Stomach (tissue), 9 donors: ENCODE results near the gene FADS2. TPM values are rescaled to one million over a fixed set of nuclear protein-coding genes. Genes with fewer than 3 reads are reported as not detected.
"Not testable (repeated sequence)": the region's sequence is repeated elsewhere in the genome, so short reads cannot be mapped to it uniquely, and the experiment has no call there.

Experiments
- DNase-seq, 2 donors: peaks; one replicate each; pipeline versions ENCODE4 v3.0.0 to v3.0.0-alpha.2; 2013 to 2019
- H3K27ac ChIP-seq, 5 donors: fragments of 200-600 bp in 4 of 5; sonication (generic) in 4 of 5; one replicate each; pipeline ENCODE4 v1.5.1; 2013 to 2019; ENCODE audit warnings: mild to moderate bottlenecking in 1 of 5, moderate library complexity in 1 of 5
- H3K27me3 ChIP-seq, 3 donors: fragments of 200-600 bp; sonication (generic); one replicate each; pipeline ENCODE4 v1.5.1; 2017 to 2019; ENCODE audit warnings: mixed run types in 1 of 3
- H3K36me3 ChIP-seq, 4 donors: fragments of 200-600 bp; sonication (generic); 1 replicate in 3 of 4; 2 replicates in 1 of 4; pipeline ENCODE4 v1.5.1; 2016 to 2019
- H3K4me1 ChIP-seq, 4 donors: fragments of 200-600 bp; sonication (generic); one replicate each; pipeline ENCODE4 v1.5.1; 2016 to 2019
- H3K4me3 ChIP-seq, 4 donors: fragments of 200-600 bp; sonication (generic) in 3 of 4; one replicate each; pipeline ENCODE4 v1.5.1; 2016 to 2019; ENCODE audit warnings: mild to moderate bottlenecking in 1 of 4
- H3K9me3 ChIP-seq, 4 donors: fragments of 200-600 bp; sonication (generic); one replicate each; pipeline ENCODE4 v1.5.1; 2016 to 2019
- CTCF ChIP-seq, 7 experiments: fragments of 450-650 bp in 4 of 7; fragments of 200-600 bp in 3 of 7; sonication (generic) in 3 of 7; IDR thresholded peaks; one replicate each; pipeline ENCODE4 v1.5.1; 2016 to 2019; ENCODE audit warnings: antibody characterized with exemption in 7 of 7, control low read depth in 2 of 7, mild to moderate bottlenecking in 1 of 7
- EP300 ChIP-seq: sonication (generic); formaldehyde crosslinking; IDR thresholded peaks from one replicate; pipeline ENCODE4 v1.6.1; 2017; ENCODE audit warnings: antibody characterized with exemption
- POLR2A ChIP-seq, 4 donors: fragments of 450-650 bp; IDR thresholded peaks; one replicate each; pipeline ENCODE4 v1.6.1; 2016; ENCODE audit warnings: antibody characterized with exemption in 4 of 4, control low read depth in 2 of 4, mild to moderate bottlenecking in 1 of 4, moderate library complexity in 1 of 4
- POLR2AphosphoS5 ChIP-seq, 3 donors: sonication (generic); formaldehyde crosslinking; IDR thresholded peaks; one replicate each; pipeline ENCODE4 v1.6.1; 2016; ENCODE audit warnings: antibody characterized with exemption in 3 of 3
- WGBS, 5 donors: extraction: QIAGEN DNeasy Blood & Tissue Kit in 3 of 5; methylation state at CpG; one replicate each; pipeline versions ENCODE4 v1.1.5 to v1.1.7; 2013 to 2018; 5-methylcytosine and 5-hydroxymethylcytosine counted together
- intact Hi-C: fragments of 100-400 bp; cut with DNase I; formaldehyde crosslinking; loops from one replicate; pipeline ENCODE4 v1.15.1; 2023; ENCODE audit warnings: low total_unique reads
- polyA plus RNA-seq, 3 donors: library from polyadenylated mRNA; stranded (reverse); fragments of 200-250 nt; gene quantifications; one replicate each; pipeline ENCODE4 v1.2.3, GENCODE V29; 2013
- total RNA-seq, 5 donors: library from RNA; depleted of rRNA; stranded (reverse); fragments of >200 nt; gene quantifications; one replicate each; pipeline versions ENCODE4 v1.1.0 to v1.2.3, GENCODE V29; 2014 to 2016
- donor health status: healthy with polysubstance abuse.
- donor health status: Bipolar disorder and iron deficiency.
- donor health status: healthy.

Gene FADS2
- total and polyA plus RNA-seq, 8 donors: 3.5 to 17.1 (median 13.0) TPM; not detected in 1

DNA sequence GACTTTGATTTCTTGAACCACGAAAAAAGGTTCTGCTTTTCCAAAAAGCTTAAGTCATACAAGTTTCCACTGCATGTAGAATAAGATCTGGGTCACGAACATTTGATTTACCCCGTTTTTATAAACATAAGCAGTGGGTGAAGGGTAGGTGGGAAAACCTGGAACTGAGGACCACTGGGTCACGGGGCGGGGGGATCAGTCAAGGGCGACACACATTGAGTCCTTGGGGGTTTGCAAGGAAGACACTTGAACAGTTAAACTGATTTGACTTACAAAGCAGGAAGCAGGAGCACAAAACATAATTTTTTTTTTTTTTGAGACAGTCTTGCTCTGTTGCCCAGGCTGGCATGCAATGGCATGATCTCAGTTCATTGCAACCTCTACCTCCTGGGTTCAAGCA lies 52.4 kb downstream of the FADS2 start:
- no peak for TF ChIP-seq POLR2AphosphoS5 (IDR thresholded peaks at IDR 0.05)
- Histone ChIP-seq H3K4me3 (no peak overlapping the region), H3K36me3 (peaks cover 0 to 41% (median 24%) of the 10 kb centered on the region in 4 donors), H3K9me3 (no peaks in the 10 kb centered on the region), H3K27me3 (no peaks in the 10 kb centered on the region), H3K4me1 (no peaks in the 10 kb centered on the region), H3K27ac (no peak overlapping the region)
- intact Hi-C loops: no loop called here
- DNase-seq: no peak
- WGBS, 5 donors: 67 to 79% (median 77%) methylated on average over 6 of the region's 6 CpGs

- no peak overlapping the region for H3K4me3 ChIP-seq
- no peak overlapping the region for H3K27ac ChIP-seq
- H3K27me3 ChIP-seq: no peaks in the 10 kb centered on the region
- no peaks in the 10 kb centered on the region for H3K9me3 ChIP-seq
- 65 to 86% (median 76%) methylated on average over 3 of the region's 3 CpGs for whole genome bisulfite sequencing, 5 donors
- DNase-seq: no peak
- H3K4me1 ChIP-seq: no peaks in the 10 kb centered on the region
- intact Hi-C loops: no loop called here
- TF ChIP-seq POLR2AphosphoS5 (IDR thresholded peaks at IDR 0.05) (no peak), POLR2A (IDR thresholded peaks at IDR 0.05) (no peak), EP300 (no peak), CTCF (IDR thresholded peaks at IDR 0.05) (no peak)
- peaks cover 0 to 31% (median 19%) of the 10 kb centered on the region in 4 donors for H3K36me3 ChIP-seq
Observed at GRCh38 chr11:61881397-61881796, 53.3 kb downstream of the FADS2 start.

DNA sequence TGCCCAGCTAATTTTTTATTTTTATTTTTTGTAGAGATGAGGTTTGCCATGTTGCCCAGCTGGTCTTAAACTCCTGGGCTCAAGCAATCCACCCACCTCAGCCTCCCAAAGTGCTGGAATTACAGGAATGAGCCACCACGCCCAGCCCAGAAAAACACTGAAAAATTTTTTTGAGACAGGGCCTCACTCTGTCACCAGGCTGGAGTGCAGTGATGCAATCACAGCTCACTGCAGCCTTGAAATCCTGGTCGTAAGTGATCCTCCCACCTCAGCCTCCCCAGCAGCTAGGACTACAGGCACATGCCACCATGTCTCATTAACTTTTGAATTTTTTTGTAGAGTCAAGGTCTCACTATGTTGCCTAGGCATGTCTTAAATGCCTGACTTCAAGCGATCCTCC lies 54.2 kb downstream of the FADS2 start:
- 89 to 98% (median 94%) methylated on average over 3 of the region's 3 CpGs for WGBS, 5 donors
- DNase-seq, H3K4me3 ChIP-seq, intact Hi-C loops, H3K27me3 ChIP-seq, H3K9me3 ChIP-seq, H3K27ac ChIP-seq, H3K4me1 ChIP-seq: not testable (repeated sequence)
- H3K36me3 ChIP-seq: peaks cover 0 to 28% (median 18%) of the 10 kb centered on the region in 4 donors

DNA sequence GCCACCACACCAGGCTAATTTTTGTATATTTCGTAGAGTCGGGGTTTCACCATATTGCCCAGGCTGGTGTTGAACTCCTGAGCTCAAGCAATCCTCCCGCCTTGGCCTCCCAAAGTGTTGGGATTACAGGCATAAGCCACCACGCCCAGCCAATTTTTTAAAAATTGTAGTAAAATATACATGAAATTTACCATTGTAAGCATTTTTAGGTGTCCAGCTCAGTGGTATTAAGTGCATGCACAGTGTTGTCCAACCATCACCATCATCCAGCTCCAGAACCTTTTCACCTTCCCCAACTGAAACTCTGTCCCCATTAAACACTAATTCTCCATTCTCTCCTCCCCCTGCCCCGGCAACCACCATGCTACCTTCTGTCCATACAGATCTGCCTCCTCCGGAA lies 54.8 kb downstream of the FADS2 start:
- Histone ChIP-seq H3K4me3 (no peak overlapping the region), H3K27ac (no peak overlapping the region), H3K9me3 (no peaks in the 10 kb centered on the region), H3K36me3 (peaks cover 0 to 22% (median 16%) of the 10 kb centered on the region in 4 donors), H3K27me3 (no peaks in the 10 kb centered on the region), H3K4me1 (peaks cover 0 to 8% (median 1%) of the 10 kb centered on the region in 4 donors)
- TF ChIP-seq CTCF (IDR thresholded peaks at IDR 0.05) (no peak), EP300 (no peak), POLR2AphosphoS5 (IDR thresholded peaks at IDR 0.05) (no peak), POLR2A (IDR thresholded peaks at IDR 0.05) (no peak)
- intact Hi-C loops: no loop called here
- DNase-seq: no peak
- 78 to 96% (median 88%) methylated on average over 6 of the region's 6 CpGs for WGBS, 5 donors

GRCh38 chr11:61883327-61883726 lies 55.2 kb downstream of the FADS2 start:
- H3K27me3 ChIP-seq: no peaks in the 10 kb centered on the region
- H3K4me3 ChIP-seq: no peak overlapping the region
- peaks cover 0 to 12% (median 6%) of the 10 kb centered on the region in 4 donors for H3K4me1 ChIP-seq
- H3K36me3 ChIP-seq: peaks cover 0 to 18% (median 13%) of the 10 kb centered on the region in 4 donors
- WGBS, 5 donors: 78 to 95% (median 90%) methylated on average over 9 to 10 of the region's 10 CpGs
- intact Hi-C loops: no loop called here
- no peaks in the 10 kb centered on the region for H3K9me3 ChIP-seq
- TF ChIP-seq POLR2AphosphoS5 (IDR thresholded peaks at IDR 0.05) (no peak), EP300 (no peak), CTCF (IDR thresholded peaks at IDR 0.05) (no peak), POLR2A (IDR thresholded peaks at IDR 0.05) (no peak)
- no peak overlapping the region for H3K27ac ChIP-seq
- no peak for DNase-seq
